Spleen (tissue), 11 donors: ENCODE measurements around the gene MRPL41. TPM values are rescaled to one million over a fixed set of nuclear protein-coding genes. Genes with fewer than 3 reads are reported as not detected.

Source experiments
- DNase-seq: peaks from one replicate; pipeline ENCODE4 v3.0.0-alpha.2; 2020
- H3K27ac ChIP-seq, 8 donors: fragments of 200-600 bp; sonication (generic) in 7 of 8; 1 replicate in 4 of 8; 2 replicates in 4 of 8; pipeline versions ENCODE4 v1.5.0 to v1.8.0; 2016 to 2021; ENCODE audit warnings: inconsistent platforms in 4 of 8, mild to moderate bottlenecking in 4 of 8, moderate library complexity in 1 of 8
- H3K27me3 ChIP-seq, 7 donors: fragments of 200-600 bp; sonication (generic) in 6 of 7; replicated peaks in 1 of 7; 1 replicate in 4 of 7; 2 replicates in 3 of 7; pipeline versions ENCODE4 v1.5.0 to v1.8.0; 2016 to 2021; ENCODE audit warnings: inconsistent platforms in 3 of 7, mild to moderate bottlenecking in 1 of 7
- H3K36me3 ChIP-seq, 6 donors: fragments of 200-600 bp; sonication (generic) in 5 of 6; 1 replicate in 4 of 6; 2 replicates in 2 of 6; pipeline versions ENCODE4 v1.5.0 to v1.8.0; 2016 to 2021; ENCODE audit warnings: inconsistent platforms in 2 of 6
- H3K4me1 ChIP-seq, 6 donors: fragments of 200-600 bp; sonication (generic) in 5 of 6; 1 replicate in 3 of 6; 2 replicates in 3 of 6; pipeline versions ENCODE4 v1.5.0 to v1.8.0; 2016 to 2021; ENCODE audit warnings: inconsistent platforms in 3 of 6
- H3K4me3 ChIP-seq, 8 donors: fragments of 200-600 bp; sonication (generic) in 7 of 8; 1 replicate in 4 of 8; 2 replicates in 4 of 8; pipeline versions ENCODE4 v1.5.0 to v1.8.0; 2016 to 2021; ENCODE audit warnings: inconsistent platforms in 4 of 8, mild to moderate bottlenecking in 4 of 8, moderate library complexity in 2 of 8
- H3K9me3 ChIP-seq, 8 donors: fragments of 200-600 bp; sonication (generic) in 7 of 8; 1 replicate in 4 of 8; 2 replicates in 4 of 8; pipeline versions ENCODE4 v1.5.0 to v1.8.0; 2016 to 2021; ENCODE audit warnings: inconsistent platforms in 4 of 8
- POLR2A ChIP-seq, 3 donors: fragments of 450-650 bp; IDR thresholded peaks; one replicate each; pipeline ENCODE4 v1.5.1; 2017; ENCODE audit warnings: antibody characterized with exemption in 3 of 3, mild to moderate bottlenecking in 1 of 3
- POLR2AphosphoS5 ChIP-seq, 3 donors: sonication (generic); formaldehyde crosslinking; IDR thresholded peaks; one replicate each; pipeline ENCODE4 v1.5.1; 2017; ENCODE audit warnings: antibody characterized with exemption in 3 of 3
- WGBS, 5 donors: extraction: QIAGEN DNeasy Blood & Tissue Kit in 3 of 5; methylation state at CpG; one replicate each; pipeline versions ENCODE4 v1.1.5 to v1.1.7; 2013 to 2018; 5-methylcytosine and 5-hydroxymethylcytosine counted together
- intact Hi-C: fragments of 100-400 bp; cut with DNase I; formaldehyde crosslinking; loops from one replicate; pipeline ENCODE4 v1.15.0; 2023; ENCODE audit warnings: low total_unique reads
- polyA plus RNA-seq, 3 donors: library from polyadenylated mRNA; stranded (reverse); fragments of 200-250 nt; gene quantifications; one replicate each; pipeline ENCODE4 v1.2.1, GENCODE V29; 2013
- total RNA-seq, 7 donors: library from RNA; depleted of rRNA in 3 of 7; stranded (reverse); fragments of >200 nt in 3 of 7; fragmentation: NEBNext Ultra II Directional in 4 of 7; extraction: Animal tissue kit (Norgen Biotek cat#: 25700) in 4 of 7; gene quantifications; one replicate each; pipeline versions ENCODE4 v1.1.0 to v1.2.1, GENCODE V29; 2016 to 2021
- TF ChIP-seq, protein P1 (sequence below), 11 experiments: fragments of 200-600 bp in 7 of 11; fragments of 450-650 bp in 4 of 11; sonication (generic) in 4 of 11; IDR thresholded peaks in 8 of 11; conservative IDR thresholded peaks in 3 of 11; 1 replicate in 7 of 11; 2 replicates in 4 of 11; pipeline versions ENCODE4 v1.4.0 to v1.8.0; 2016 to 2021; ENCODE audit warnings: antibody characterized with exemption in 11 of 11, inconsistent platforms in 4 of 11, mild to moderate bottlenecking in 1 of 11
- donor health status: healthy with polysubstance abuse.
- donor health status: DM: no; HTN: no; CAD: no; lungs with moderate emphysema.
- donor health status: DM: no; HTN: no; CAD: no.
- donor health status: Bipolar disorder and iron deficiency.
- donor health status: healthy.
- donor health status: DM: no; HTN: no; CAD: no.
- donor health status: DM: yes; HTN: yes; CAD: no.

MRPL41 gene
- total and polyA plus RNA-seq, 10 donors, result 20.5 to 98.1 (median 35.5) TPM

DNA sequence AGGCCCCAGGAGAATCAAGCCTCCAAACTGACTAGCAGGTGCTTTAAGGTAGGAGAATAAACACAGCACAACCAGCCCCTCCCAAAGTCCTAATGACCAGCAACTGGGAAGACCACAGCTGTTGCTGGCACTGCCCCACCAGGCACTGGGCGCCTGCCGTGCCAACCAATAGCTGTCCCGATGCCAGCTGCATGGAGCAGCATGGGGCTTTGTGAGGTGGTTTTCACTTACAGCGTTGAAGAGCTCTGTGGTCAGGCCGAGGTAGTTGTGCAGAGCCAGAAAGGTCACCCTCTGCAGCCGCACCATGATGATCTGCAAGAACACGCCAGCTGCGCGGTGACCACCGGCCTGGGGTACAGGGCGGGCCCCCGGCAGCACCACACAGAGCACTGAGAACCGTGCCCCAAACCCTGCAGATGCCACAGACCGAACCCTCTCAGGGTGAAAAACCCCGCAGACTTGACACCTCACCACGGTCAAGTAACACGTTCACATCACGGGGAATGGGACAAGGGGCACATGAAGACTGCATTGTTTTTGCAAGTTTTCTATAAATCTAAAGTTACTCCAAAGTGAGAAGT lies 30.2 kb upstream of the MRPL41 start:
- Histone ChIP-seq H3K4me1 (peaks cover 0 to 7% (median 3%) of the 10 kb centered on the region in 6 donors), H3K27ac (no peak overlapping the region), H3K27me3 (no peaks in the 10 kb centered on the region), H3K4me3 (no peak overlapping the region), H3K9me3 (no peaks in the 10 kb centered on the region), H3K36me3 (peaks cover 0 to 14% (median 0%) of the 10 kb centered on the region in 6 donors)
- WGBS, 5 donors, result 83 to 94% (median 92%) methylated on average over 9 to 18 of the region's 18 CpGs
- DNase-seq, result no peak
- intact Hi-C loops, result loop anchor here (10.0 kb wide), 1 partner anchor 227 kb away; no protein-coding TSS in a partner anchor
- TF ChIP-seq POLR2AphosphoS5 (IDR thresholded peaks at IDR 0.05) (no peak), POLR2A (IDR thresholded peaks at IDR 0.05) (no peak)
- TF ChIP-seq, protein P1, sequence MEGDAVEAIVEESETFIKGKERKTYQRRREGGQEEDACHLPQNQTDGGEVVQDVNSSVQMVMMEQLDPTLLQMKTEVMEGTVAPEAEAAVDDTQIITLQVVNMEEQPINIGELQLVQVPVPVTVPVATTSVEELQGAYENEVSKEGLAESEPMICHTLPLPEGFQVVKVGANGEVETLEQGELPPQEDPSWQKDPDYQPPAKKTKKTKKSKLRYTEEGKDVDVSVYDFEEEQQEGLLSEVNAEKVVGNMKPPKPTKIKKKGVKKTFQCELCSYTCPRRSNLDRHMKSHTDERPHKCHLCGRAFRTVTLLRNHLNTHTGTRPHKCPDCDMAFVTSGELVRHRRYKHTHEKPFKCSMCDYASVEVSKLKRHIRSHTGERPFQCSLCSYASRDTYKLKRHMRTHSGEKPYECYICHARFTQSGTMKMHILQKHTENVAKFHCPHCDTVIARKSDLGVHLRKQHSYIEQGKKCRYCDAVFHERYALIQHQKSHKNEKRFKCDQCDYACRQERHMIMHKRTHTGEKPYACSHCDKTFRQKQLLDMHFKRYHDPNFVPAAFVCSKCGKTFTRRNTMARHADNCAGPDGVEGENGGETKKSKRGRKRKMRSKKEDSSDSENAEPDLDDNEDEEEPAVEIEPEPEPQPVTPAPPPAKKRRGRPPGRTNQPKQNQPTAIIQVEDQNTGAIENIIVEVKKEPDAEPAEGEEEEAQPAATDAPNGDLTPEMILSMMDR (IDR thresholded peaks at IDR 0.05 in 8 of 11, conservative IDR thresholded peaks at IDR 0.05 in 3 of 11), result no peak

DNA sequence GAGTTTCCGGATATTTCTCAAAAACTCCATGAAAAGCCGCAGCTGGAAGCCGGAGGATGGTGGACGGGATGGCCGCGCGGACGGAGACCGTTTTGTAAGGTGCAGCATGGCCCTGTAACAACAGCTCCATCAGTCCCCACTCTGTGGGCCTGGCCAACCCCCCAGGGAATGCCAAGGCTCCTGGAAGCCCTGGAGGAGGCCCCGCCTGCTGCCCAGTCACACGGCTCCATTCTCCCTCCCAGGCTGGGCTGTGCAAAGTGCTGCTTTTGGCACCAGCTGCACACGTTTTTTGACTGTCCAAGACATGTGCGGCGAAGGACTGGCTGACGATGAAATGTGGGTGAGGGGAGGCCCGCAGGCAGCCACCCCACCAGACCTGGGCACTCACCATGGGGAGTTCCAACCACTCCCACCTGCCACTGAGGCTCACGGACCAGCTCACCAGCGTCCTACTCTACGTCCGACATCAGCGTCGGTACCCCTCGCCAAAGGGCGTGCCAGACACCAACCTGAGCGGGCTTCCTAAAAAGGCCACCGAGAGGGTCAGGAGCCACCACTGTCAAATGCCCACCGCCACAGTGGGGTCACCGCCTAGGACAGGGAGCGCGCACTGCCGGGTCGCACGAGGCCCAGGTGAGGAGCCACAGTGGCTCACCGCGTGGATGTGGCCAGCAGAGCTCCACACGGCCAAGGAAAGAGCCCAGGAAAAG lies 28.8 kb upstream of the MRPL41 start:
- Histone ChIP-seq H3K9me3 (no peaks in the 10 kb centered on the region), H3K36me3 (peaks cover 0 to 14% (median 0%) of the 10 kb centered on the region in 6 donors), H3K4me1 (peaks cover 0 to 7% (median 3%) of the 10 kb centered on the region in 6 donors), H3K4me3 (no peak overlapping the region), H3K27me3 (no peaks in the 10 kb centered on the region), H3K27ac (no peak overlapping the region)
- DNase-seq, result no peak
- 93 to 96% (median 95%) methylated on average over 30 to 36 of the region's 36 CpGs for WGBS, 5 donors
- intact Hi-C loops, result loop anchor here (10.0 kb wide), 1 partner anchor 228 kb away; no protein-coding TSS in a partner anchor
- TF ChIP-seq POLR2A (IDR thresholded peaks at IDR 0.05) (no peak), POLR2AphosphoS5 (IDR thresholded peaks at IDR 0.05) (no peak)
- TF ChIP-seq, protein P1 (IDR thresholded peaks at IDR 0.05 in 8 of 11, conservative IDR thresholded peaks at IDR 0.05 in 3 of 11), result no peak

GRCh38 chr9:137524161-137524980 lies 27.3 kb upstream of the MRPL41 start:
- 90 to 97% (median 94%) methylated on average over 26 to 33 of the region's 33 CpGs for WGBS, 5 donors
- Histone ChIP-seq H3K4me1 (peaks cover 0 to 7% (median 3%) of the 10 kb centered on the region in 6 donors), H3K4me3 (no peak overlapping the region), H3K27me3 (no peaks in the 10 kb centered on the region), H3K36me3 (peaks cover 0 to 14% (median 0%) of the 10 kb centered on the region in 6 donors), H3K27ac (no peak overlapping the region), H3K9me3 (no peaks in the 10 kb centered on the region)
- TF ChIP-seq POLR2AphosphoS5 (IDR thresholded peaks at IDR 0.05) (no peak), POLR2A (IDR thresholded peaks at IDR 0.05) (no peak)
- TF ChIP-seq, protein P1 (IDR thresholded peaks at IDR 0.05 in 8 of 11, conservative IDR thresholded peaks at IDR 0.05 in 3 of 11), result no peak
- no peak for DNase-seq
- intact Hi-C loops, result loop anchor here (10.0 kb wide), 1 partner anchor 230 kb away; no protein-coding TSS in a partner anchor
